NCI-H146 treated with DMSO at 0.1 percent for 48 hours (cell line): ENCODE results near the gene NLRP6.
"Not testable (repeated sequence)": the region's sequence is repeated elsewhere in the genome, so short reads cannot be mapped to it uniquely, and the experiment has no call there.

Source experiments
- DNase-seq: peaks from one replicate; lab custom pipeline; 2025; ENCODE audit not compliant: unreplicated experiment; lab: John Stamatoyannopoulos, UW

NLRP6 gene

GRCh38 chr11:319121-319887 is 41.1 kb downstream of the NLRP6 start:
- DNase-seq, result not testable (repeated sequence)

GRCh38 chr11:319888-320273 is 41.7 kb downstream of the NLRP6 start:
- not testable (repeated sequence) for DNase-seq

- DNase-seq, result no peak
These were observed 45.9 kb downstream of the NLRP6 start for GRCh38 chr11:324156-324555.

GRCh38 chr11:324593-325517 is 46.6 kb downstream of the NLRP6 start:
- not testable (repeated sequence) for DNase-seq

GRCh38 chr11:325796-326591 is 47.8 kb downstream of the NLRP6 start:
- DNase-seq, result no peak

GRCh38 chr11:326592-326841 is 48.3 kb downstream of the NLRP6 start:
- DNase-seq, result no peak

GRCh38 chr11:326842-327580 is 48.8 kb downstream of the NLRP6 start:
- no peak for DNase-seq

- DNase-seq, result no peak
These were observed 49.3 kb downstream of the NLRP6 start for GRCh38 chr11:327581-327923.

- no peak for DNase-seq
These were observed 49.8 kb downstream of the NLRP6 start for GRCh38 chr11:328012-328411.

- DNase-seq, result not testable (repeated sequence)
These were observed 50.4 kb downstream of the NLRP6 start for GRCh38 chr11:328516-329100.

- DNase-seq, result no peak
These were observed 51.7 kb downstream of the NLRP6 start for GRCh38 chr11:329886-330253.

- no peak for DNase-seq
These were observed 52.1 kb downstream of the NLRP6 start for GRCh38 chr11:330307-330693.

GRCh38 chr11:330694-331357 is 52.6 kb downstream of the NLRP6 start:
- DNase-seq, result no peak

GRCh38 chr11:331358-332060 is 53.3 kb downstream of the NLRP6 start:
- DNase-seq, result no peak

GRCh38 chr11:332651-333480 is 54.7 kb downstream of the NLRP6 start:
- DNase-seq, result no peak

- DNase-seq, result not testable (repeated sequence)
These were observed 55.5 kb downstream of the NLRP6 start for GRCh38 chr11:333616-334263.

- DNase-seq, result peak; percentile 61
These were observed 56.2 kb downstream of the NLRP6 start for GRCh38 chr11:334264-334994.
